Renal cortical epithelial cell (primary cell): ENCODE measurements around the gene SULT1C3. TPM values are rescaled to one million over a fixed set of nuclear protein-coding genes. Genes with fewer than 3 reads are reported as not detected.

Source experiments
- DNase-seq: peaks from one replicate; pipeline ENCODE4 v3.0.0-alpha.2; 2011; ENCODE audit warnings: low read depth
- total RNA-seq: library from RNA; depleted of rRNA; stranded (reverse); fragments of >200 nt; gene quantifications from 2 replicates; pipeline ENCODE4 v1.2.3, GENCODE V29; 2014

Gene SULT1C3
- not detected in 2 replicates for total RNA-seq

GRCh38 chr2:108239786-108240185, at the start of gene SULT1C3:
SULT1C3 (plus strand) TSS chr2:108239968; CDS start chr2:108247195, 7,227 bp downstream.
- DNase-seq = no peak

GRCh38 chr2:108193251-108193650, 46.5 kb upstream of the SULT1C3 start:
- peak; percentile 30 for DNase-seq

DNA sequence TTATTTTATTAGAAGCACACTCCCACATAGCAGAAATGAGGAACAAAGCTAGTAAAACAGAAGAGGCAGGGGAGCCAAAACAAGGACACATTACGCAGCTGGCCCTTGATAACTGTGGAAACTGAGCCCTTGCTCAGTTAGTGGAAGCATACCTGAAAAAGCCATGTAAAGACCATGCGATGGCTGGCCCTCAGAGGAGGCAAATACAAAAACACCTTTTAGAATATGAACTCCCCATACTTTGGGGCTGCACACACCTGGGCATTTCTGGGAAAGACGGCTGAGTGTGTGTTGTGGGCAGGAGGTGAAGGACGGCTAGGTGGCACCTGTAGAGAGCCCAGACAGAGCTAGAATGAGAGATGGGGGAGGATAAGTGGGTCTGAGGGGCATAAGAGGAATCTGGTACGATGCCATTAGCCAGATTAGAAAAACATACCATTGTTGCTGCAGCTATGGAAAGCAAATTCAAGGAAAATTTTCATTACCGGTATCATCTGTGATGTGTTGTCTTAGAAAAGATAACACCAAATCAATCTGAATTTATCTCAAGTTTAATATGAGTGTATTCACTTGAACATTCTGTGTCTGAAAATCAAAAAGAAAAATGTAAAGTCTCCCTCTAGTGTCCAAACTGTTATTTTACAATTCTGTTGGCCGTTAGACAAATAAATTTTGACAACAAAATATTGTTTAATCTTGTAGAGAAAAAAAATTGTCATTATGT, 45.2 kb upstream of the SULT1C3 start:
- peak; percentile 22 for DNase-seq

GRCh38 chr2:108195133-108195439, 44.7 kb upstream of the SULT1C3 start:
- no peak for DNase-seq

DNA sequence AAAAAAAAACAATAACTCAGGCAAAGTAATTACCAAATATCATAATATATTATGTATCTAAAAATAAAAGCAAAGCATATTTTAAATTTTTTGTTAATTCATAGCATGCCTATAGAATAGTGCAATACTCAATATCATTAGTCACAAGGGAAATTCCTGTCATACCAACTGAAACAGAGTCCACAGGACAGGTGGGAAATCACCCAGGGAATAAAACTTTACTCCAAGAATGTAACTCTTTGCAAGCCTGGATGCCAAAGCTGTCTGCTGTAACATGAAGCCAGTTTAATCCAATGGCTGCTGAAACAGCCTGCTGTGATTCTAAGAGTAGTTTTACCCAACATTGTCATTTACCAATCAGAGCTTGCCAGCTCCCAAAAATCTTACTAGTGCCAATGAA, 40.0 kb upstream of the SULT1C3 start:
- peak; percentile 23 for DNase-seq

DNA sequence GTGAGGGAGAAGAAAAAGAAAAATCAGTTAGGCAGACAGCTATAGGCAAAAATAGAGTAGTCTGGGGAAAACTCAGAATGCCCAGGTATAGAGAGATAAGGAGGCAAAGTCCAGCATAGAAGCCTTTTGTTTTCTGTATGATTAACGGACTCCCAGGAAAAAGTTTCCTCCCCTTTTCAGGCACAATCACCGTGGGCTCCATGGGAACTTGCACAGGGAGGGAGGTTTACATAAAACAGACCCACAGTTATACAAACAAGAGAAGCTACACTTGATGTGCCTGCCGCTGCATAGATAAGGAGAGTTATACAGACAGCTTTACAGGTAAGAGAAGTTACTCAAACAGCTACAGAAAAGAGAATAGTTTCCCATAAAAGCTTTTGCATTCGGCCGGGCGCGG, 39.2 kb upstream of the SULT1C3 start:
- no peak for DNase-seq

DNA sequence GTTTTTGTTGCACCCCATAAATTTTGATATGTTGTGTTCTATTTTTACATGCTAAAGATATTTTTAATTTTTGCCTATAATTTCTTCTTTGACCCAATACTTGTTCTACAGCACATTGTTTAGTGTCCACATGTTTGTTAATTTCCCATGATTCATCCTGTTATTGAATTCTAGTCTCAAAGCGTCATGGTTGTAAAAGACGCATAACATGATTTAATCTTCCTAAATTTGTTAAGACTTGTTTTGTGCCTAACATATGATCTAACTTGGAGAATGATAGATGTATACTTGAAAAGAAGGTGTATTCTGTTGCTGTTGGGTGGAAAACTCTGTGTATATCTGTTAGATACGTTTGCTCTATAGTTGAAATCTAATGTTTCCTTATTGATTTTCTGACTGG, 27.1 kb upstream of the SULT1C3 start:
- DNase-seq = no peak

GRCh38 chr2:108215794-108216211, 24.0 kb upstream of the SULT1C3 start:
- DNase-seq = peak; percentile 66

DNA sequence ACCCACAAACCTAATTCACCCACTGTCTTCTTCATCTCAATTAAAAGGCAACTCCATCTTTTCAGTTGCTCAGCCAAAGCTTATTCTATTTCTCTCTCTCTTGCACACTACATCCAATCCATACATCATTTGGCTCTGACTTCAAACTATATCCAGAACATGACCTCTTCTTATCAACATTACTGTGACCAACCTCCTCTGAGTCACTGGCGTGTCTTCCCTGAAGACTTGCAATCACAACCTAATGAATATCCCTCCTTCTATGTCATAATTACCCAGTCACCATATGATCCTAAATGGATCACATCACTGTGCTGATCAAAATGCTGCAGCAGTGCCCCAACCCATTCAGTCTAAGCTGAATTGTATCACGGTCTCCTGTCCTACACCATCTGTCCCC, 22.6 kb upstream of the SULT1C3 start:
- DNase-seq = no peak

GRCh38 chr2:108219688-108220087, 20.1 kb upstream of the SULT1C3 start:
- no peak for DNase-seq

GRCh38 chr2:108220191-108220590, 19.6 kb upstream of the SULT1C3 start:
- no peak for DNase-seq

DNA sequence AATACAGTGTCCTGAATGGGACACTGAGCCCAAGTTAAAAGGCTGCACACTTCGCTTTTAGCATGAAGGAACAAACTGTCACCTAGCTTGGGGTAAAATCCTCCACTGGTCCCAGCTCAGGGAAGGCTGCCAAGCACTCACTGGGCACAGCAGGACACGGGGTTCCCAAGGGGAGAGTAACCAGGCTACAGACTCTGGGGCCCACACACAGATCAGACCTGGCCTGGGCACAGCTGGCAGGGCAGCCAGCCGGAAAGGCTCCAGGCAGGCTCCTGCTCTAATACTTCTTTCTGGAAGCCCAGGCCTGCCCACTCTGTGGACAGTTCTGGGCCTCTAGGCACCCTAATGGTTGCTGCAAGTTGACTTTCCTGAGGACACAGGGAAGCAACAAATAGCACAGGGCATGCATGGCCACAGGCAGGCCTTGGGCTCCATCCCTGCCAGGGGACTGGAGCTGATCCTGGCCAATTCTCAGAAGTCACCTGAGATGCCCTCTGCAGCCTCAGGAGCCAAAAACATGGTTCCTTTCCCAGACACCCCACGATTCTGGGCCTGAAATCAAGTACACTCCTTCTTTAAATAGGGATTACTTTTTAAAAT, 18.7 kb upstream of the SULT1C3 start:
- peak; percentile 26 for DNase-seq

GRCh38 chr2:108222261-108222660, 17.5 kb upstream of the SULT1C3 start:
- no peak for DNase-seq

GRCh38 chr2:108223573-108223972, 16.2 kb upstream of the SULT1C3 start:
- no peak for DNase-seq

- DNase-seq = no peak
Observed at GRCh38 chr2:108224022-108224421, 15.7 kb upstream of the SULT1C3 start.

GRCh38 chr2:108226564-108226963, 13.2 kb upstream of the SULT1C3 start:
- DNase-seq = no peak

- DNase-seq = no peak
Observed at GRCh38 chr2:108228006-108228405, 11.8 kb upstream of the SULT1C3 start.

DNA sequence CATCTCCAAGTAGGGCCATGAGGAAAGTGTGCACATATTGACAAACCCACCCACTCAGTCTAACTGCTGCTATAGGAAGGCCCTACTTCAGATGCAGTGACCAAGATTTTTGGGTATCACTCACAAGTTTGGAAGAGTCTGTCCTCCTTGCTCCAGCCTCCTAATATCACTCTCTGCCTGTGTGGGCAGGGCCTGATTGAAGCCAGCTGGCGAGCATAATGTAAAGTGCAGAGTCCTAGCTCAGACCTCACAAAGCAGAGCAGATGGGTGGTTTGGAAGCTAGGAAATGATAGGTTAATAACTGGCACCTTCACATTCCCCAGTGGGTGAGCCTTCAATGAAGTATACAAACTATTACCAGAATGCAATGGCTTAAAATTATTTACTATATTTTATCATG, 11.2 kb upstream of the SULT1C3 start:
- DNase-seq = no peak

- no peak for DNase-seq
Observed at GRCh38 chr2:108229875-108230274, 9.9 kb upstream of the SULT1C3 start.

DNA sequence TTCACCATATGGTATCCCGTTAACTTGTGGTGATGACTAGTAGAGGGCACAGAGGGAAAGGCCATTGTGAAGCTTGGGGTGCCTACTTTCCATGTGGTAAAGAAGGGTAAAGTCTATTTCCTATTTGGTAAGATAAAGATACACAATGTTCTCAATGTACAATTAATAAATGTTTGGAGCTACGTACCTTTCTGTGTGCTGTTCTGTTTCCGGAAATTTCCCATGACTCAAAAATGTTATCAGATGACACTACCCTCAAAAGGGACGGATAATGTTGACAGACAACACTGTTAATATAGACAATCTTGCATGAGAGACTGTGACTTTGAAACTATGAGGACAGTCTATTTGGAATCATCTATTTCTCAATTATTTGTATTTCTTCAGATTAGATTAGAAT, 4.2 kb upstream of the SULT1C3 start:
- DNase-seq = no peak

- DNase-seq = no peak
Observed at GRCh38 chr2:108236676-108237335, 3.0 kb upstream of the SULT1C3 start.

- no peak for DNase-seq
Observed at GRCh38 chr2:108240966-108241365, 1.2 kb downstream of the SULT1C3 start.

DNA sequence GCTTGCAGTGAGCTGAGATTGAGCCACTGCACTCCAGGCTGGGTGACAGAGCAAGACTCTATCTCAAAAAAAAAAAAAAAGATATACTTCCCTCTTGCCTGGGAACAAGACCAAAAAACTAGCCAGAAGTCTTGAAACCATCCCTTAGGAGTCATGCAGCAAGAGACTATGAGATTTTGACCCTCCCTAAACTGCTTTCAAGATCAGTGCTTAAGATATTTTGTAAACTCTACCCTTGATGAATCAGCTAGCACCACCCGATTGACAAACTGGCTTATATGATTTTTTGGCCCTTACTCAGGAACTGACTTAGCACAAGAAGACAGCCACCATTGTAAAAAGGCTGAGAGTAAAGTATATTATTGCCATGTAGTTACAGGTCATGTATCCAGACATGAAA, 3.8 kb downstream of the SULT1C3 start:
- peak; percentile 34 for DNase-seq
